Psoas muscle (tissue), 8 donors: ENCODE data around the gene ZNF574. TPM values are rescaled to one million over a fixed set of nuclear protein-coding genes. Genes with fewer than 3 reads are reported as not detected.

ENCODE experiments used
- ATAC-seq, 4 donors: fragments of 200-7000 bp; cut with Tn5 transposase; one replicate each; pipeline ENCODE4 v1.9.1; 2020; ENCODE audit warnings: moderate library complexity in 3 of 4, mild to moderate bottlenecking in 2 of 4
- DNase-seq, 2 donors: peaks; one replicate each; pipeline ENCODE4 v3.0.0-alpha.2; 2020
- H3K27ac ChIP-seq: fragments of 200-600 bp; one replicate; pipeline ENCODE4 v1.8.0; 2022
- H3K27me3 ChIP-seq, 3 donors: fragments of 200-600 bp in 1 of 3; one replicate each; pipeline versions ENCODE4 v1.6.1 to v1.8.0; 2013 to 2022; ENCODE audit warnings: low read length in 2 of 3, mild to moderate bottlenecking in 2 of 3, moderate library complexity in 1 of 3; ENCODE audit not compliant: insufficient read depth in 3 of 3
- H3K36me3 ChIP-seq, 2 donors: fragments of 200-600 bp in 1 of 2; one replicate each; pipeline versions ENCODE4 v1.6.1 to v1.8.0; 2013 to 2022; ENCODE audit warnings: low read depth in 1 of 2, mild to moderate bottlenecking in 1 of 2, moderate library complexity in 1 of 2; ENCODE audit not compliant: insufficient read depth in 1 of 2
- H3K4me1 ChIP-seq: fragments of 200-600 bp; one replicate; pipeline ENCODE4 v1.8.0; 2022
- H3K4me3 ChIP-seq: fragments of 200-600 bp; one replicate; pipeline ENCODE4 v1.8.0; 2022; ENCODE audit warnings: mild to moderate bottlenecking
- H3K9me3 ChIP-seq: fragments of 200-600 bp; one replicate; pipeline ENCODE4 v1.8.0; 2022
- WGBS, 3 donors: extraction: QIAGEN DNeasy Blood & Tissue Kit; methylation state at CpG; one replicate each; pipeline versions ENCODE4 v1.1.6 to v1.1.7; 2013; 5-methylcytosine and 5-hydroxymethylcytosine counted together
- intact Hi-C, 2 donors: fragments of 100-400 bp; cut with DNase I; formaldehyde crosslinking; loops; one replicate each; pipeline versions ENCODE4 v1.11.0 to v1.14.2; 2022
- polyA plus RNA-seq, 3 donors: library from polyadenylated mRNA; stranded (reverse); fragments of 200-250 nt; gene quantifications; one replicate each; pipeline ENCODE4 v1.2.3, GENCODE V29; 2013
- total RNA-seq, 4 donors: library from RNA; stranded (reverse); fragmentation: NEBNext Ultra II Directional in 2 of 4; extraction: Animal tissue kit (Norgen Biotek cat#: 25700) in 2 of 4; gene quantifications; one replicate each; pipeline versions ENCODE4 v1.2.1 to v1.2.4, GENCODE V29; 2021 to 2023
- TF ChIP-seq, protein P1 (sequence below): fragments of 200-600 bp; IDR thresholded peaks from one replicate; pipeline ENCODE4 v1.8.0; 2022; ENCODE audit warnings: antibody characterized with exemption
- donor health status: healthy with polysubstance abuse.
- donor health status: DM: no; HTN: no; CAD: no; lungs with moderate emphysema.
- donor health status: Bipolar disorder and iron deficiency.
- donor health status: healthy.
- donor health status: DM: yes; HTN: yes; CAD: no.
- donor health status: DM: no; HTN: no; CAD: no.
- donor health status: DM: no; HTN: no; CAD: no.
- donor health status: DM: yes; HTN: yes; CAD: no.

ZNF574 gene
- total and polyA plus RNA-seq, 7 donors: 6.4 to 11.2 (median 8.7) TPM

DNA sequence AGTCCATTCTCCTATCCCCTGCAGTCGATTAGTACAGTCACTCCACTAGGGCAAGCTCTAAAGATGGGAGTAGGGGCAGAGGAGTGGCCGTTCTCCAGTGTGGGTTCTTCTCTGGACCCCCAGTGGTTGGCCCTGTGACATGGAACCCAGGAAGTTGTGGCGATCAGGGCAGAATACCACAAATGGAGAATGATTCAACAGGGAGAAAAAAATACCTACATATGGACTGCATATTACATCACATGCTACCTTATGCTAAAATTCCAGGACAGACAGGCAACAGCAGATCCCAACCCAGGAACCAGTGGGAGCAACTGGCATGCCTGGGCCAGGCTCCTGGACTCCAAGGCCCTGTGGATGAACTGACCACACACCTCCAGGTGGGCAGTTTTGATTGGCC is 35.8 kb downstream of the ZNF574 start:
- no peak for DNase-seq
- Histone ChIP-seq H3K4me1 (no peaks in the 10 kb centered on the region), H3K36me3 (no peaks in the 10 kb centered on the region), H3K4me3 (no peak overlapping the region), H3K27me3 (peaks cover 0 to 9% (median 2%) of the 10 kb centered on the region in 3 donors), H3K9me3 (no peaks in the 10 kb centered on the region), H3K27ac (no peak overlapping the region)
- ATAC-seq: no peak
- intact Hi-C loops: no loop called here
- TF ChIP-seq, protein P1, sequence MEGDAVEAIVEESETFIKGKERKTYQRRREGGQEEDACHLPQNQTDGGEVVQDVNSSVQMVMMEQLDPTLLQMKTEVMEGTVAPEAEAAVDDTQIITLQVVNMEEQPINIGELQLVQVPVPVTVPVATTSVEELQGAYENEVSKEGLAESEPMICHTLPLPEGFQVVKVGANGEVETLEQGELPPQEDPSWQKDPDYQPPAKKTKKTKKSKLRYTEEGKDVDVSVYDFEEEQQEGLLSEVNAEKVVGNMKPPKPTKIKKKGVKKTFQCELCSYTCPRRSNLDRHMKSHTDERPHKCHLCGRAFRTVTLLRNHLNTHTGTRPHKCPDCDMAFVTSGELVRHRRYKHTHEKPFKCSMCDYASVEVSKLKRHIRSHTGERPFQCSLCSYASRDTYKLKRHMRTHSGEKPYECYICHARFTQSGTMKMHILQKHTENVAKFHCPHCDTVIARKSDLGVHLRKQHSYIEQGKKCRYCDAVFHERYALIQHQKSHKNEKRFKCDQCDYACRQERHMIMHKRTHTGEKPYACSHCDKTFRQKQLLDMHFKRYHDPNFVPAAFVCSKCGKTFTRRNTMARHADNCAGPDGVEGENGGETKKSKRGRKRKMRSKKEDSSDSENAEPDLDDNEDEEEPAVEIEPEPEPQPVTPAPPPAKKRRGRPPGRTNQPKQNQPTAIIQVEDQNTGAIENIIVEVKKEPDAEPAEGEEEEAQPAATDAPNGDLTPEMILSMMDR: no peak
- 80 to 83% (median 83%) methylated on average over 3 of the region's 3 CpGs for WGBS, 3 donors

- Histone ChIP-seq H3K4me1 (no peaks in the 10 kb centered on the region), H3K4me3 (no peak overlapping the region), H3K27me3 (peaks cover 0 to 5% (median 2%) of the 10 kb centered on the region in 3 donors), H3K36me3 (no peaks in the 10 kb centered on the region), H3K27ac (peak overlapping the region; percentile 50), H3K9me3 (no peaks in the 10 kb centered on the region)
- peak in 2 of 4 donors; percentile 60 to 61 for ATAC-seq
- WGBS, 3 donors: 20 to 22% (median 20%) methylated on average over 10 of the region's 10 CpGs
- intact Hi-C loops: no loop called here
- DNase-seq: peak; percentile 61 to 67
- TF ChIP-seq, protein P1: no peak
These were observed 37.8 kb downstream of the ZNF574 start for GRCh38 chr19:42113641-42114348.

DNA sequence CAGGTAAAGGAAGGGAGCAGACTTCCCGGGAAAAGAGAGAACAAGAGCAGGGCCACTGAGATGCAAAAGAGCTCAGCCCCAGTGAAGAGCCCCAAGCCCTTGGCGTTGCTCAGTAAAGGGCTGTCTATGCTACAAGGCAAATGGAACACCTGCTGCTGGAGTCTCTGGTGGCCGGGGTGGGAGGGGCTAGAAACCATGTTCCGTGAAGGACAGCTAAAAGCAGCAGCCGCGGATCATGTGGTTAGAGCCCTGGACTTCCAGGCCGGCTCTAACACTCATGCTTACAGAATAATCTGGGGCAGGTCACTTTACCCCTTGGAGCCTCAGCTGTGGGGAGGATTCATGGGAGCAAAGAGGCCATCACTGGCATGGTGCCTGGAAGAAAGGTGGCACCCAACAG is 38.4 kb downstream of the ZNF574 start:
- TF ChIP-seq, protein P1: no peak
- H3K4me3 ChIP-seq: no peak overlapping the region
- no peak overlapping the region for H3K27ac ChIP-seq
- no peaks in the 10 kb centered on the region for H3K36me3 ChIP-seq
- H3K27me3 ChIP-seq: peaks cover 0 to 5% (median 2%) of the 10 kb centered on the region in 3 donors
- intact Hi-C loops: no loop called here
- no peaks in the 10 kb centered on the region for H3K9me3 ChIP-seq
- no peak for ATAC-seq
- peak in 1 of 2 donors; percentile 39 for DNase-seq
- WGBS, 3 donors: 7 to 23% (median 17%) methylated on average over 7 of the region's 7 CpGs
- H3K4me1 ChIP-seq: no peaks in the 10 kb centered on the region

DNA sequence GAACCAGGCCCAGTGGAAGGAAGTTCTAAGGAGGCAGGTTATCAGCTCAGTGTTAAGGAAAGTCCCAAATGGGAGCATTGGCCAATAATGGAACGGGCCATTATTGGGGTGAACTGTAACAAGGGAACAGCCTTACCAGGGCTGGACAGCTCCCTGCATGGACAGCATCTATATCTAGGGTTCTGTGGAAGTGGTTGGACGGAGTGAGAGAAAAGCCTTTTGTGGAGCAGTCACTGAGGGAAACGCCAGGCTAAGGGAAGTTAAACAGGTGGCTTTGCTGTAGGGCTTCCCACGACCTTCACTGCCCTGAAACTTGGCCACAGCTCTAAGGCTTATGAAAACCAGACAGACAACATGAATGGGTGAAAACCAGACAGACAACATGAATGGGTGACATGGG is 39.3 kb downstream of the ZNF574 start:
- WGBS, 3 donors: 37 to 47% (median 45%) methylated on average over 4 of the region's 4 CpGs
- TF ChIP-seq, protein P1: no peak
- intact Hi-C loops: no loop called here
- Histone ChIP-seq H3K4me3 (no peak overlapping the region), H3K27ac (no peak overlapping the region), H3K9me3 (no peaks in the 10 kb centered on the region), H3K4me1 (no peaks in the 10 kb centered on the region), H3K36me3 (no peaks in the 10 kb centered on the region), H3K27me3 (peaks cover 0 to 5% (median 2%) of the 10 kb centered on the region in 3 donors)
- ATAC-seq: no peak
- DNase-seq: no peak

DNA sequence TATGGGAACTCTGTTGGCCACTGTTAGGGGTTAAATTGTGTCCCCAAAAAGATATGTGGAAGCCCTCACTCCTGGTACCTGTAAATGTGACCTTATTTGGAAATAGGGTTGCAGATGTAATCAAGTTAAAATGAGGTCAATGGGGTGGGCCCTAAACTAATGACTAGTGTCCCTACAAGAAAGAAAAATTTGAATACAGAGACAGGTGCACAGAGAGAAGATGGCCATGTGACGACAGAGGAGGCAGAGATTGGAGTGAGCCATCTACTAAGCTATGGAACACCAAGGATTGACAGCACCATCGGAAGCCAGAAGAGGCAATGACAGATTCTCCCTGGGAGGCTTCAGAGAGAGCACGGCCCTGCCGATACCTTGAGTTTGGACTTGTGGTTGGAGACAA is 39.7 kb downstream of the ZNF574 start:
- H3K9me3 ChIP-seq: no peaks in the 10 kb centered on the region
- TF ChIP-seq, protein P1: no peak
- no peaks in the 10 kb centered on the region for H3K36me3 ChIP-seq
- H3K4me1 ChIP-seq: no peaks in the 10 kb centered on the region
- ATAC-seq: no peak
- DNase-seq: no peak
- H3K27ac ChIP-seq: no peak overlapping the region
- peaks cover 0 to 5% (median 2%) of the 10 kb centered on the region in 3 donors for H3K27me3 ChIP-seq
- intact Hi-C loops: no loop called here
- 61 to 65% (median 65%) methylated on average over 4 of the region's 4 CpGs for WGBS, 3 donors
- H3K4me3 ChIP-seq: no peak overlapping the region
